K562 (cell line): ENCODE measurements around the gene TMEM167B. TPM values are rescaled to one million over a fixed set of nuclear protein-coding genes. Genes with fewer than 3 reads are reported as not detected.

Experiments
- E2F1 ChIP-seq: sonication (generic); formaldehyde crosslinking; IDR thresholded peaks from 2 replicates; pipeline ENCODE4 v1.8.1; 2023; ENCODE audit warnings: mild to moderate bottlenecking, missing genetic modification reagents, moderate library complexity
- E2F4 ChIP-seq: sonication (generic); formaldehyde crosslinking; IDR thresholded peaks from 2 replicates; pipeline ENCODE4 v1.8.0; 2022; ENCODE audit warnings: mild to moderate bottlenecking, low read depth, missing genetic modification reagents
- ELF2 ChIP-seq: fragments of 250-450 bp; sonication (Bioruptor Pico); IDR thresholded peaks from 2 replicates; pipeline ENCODE4 v1.5.0; 2021; ENCODE audit warnings: mild to moderate bottlenecking
- GATAD2A ChIP-seq: fragments of 450-650 bp; IDR thresholded peaks from 2 replicates; pipeline ENCODE4 v1.6.1; 2017
- GTF3C2 ChIP-seq: IDR thresholded peaks from 3 replicates; pipeline ENCODE4 v1.6.1; 2011; ENCODE audit warnings: borderline replicate concordance, mild to moderate bottlenecking, moderate library complexity; ENCODE audit not compliant: insufficient read length; ENCODE audit errors: extremely low read depth
- HNRNPLL ChIP-seq: fragments of 200-400 bp; formaldehyde crosslinking; IDR thresholded peaks from 2 replicates; pipeline ENCODE4 v1.6.1; 2017; ENCODE audit warnings: low read length, low read depth, mild to moderate bottlenecking; ENCODE audit not compliant: poor library complexity, severe bottlenecking
- NELFE ChIP-seq: IDR thresholded peaks from 2 replicates; pipeline ENCODE4 v1.6.1; 2011; ENCODE audit warnings: mild to moderate bottlenecking; ENCODE audit not compliant: insufficient read depth, insufficient read length
- OTX1 ChIP-seq: fragments of 450-650 bp; formaldehyde crosslinking; IDR thresholded peaks from 2 replicates; pipeline ENCODE4 v1.4.0; 2022; ENCODE audit warnings: mild to moderate bottlenecking
- SLC30A9 ChIP-seq: fragments of 250-450 bp; sonication (Bioruptor Pico); IDR thresholded peaks from 2 replicates; pipeline ENCODE4 v1.8.0; 2022; ENCODE audit warnings: mild to moderate bottlenecking, moderate library complexity
- SOX6 ChIP-seq: fragments of 450-650 bp; IDR thresholded peaks from 2 replicates; pipeline ENCODE4 v1.6.1; 2014; ENCODE audit warnings: mild to moderate bottlenecking
- TAF1 ChIP-seq: IDR thresholded peaks from 2 replicates; pipeline ENCODE4 v1.6.1; 2011; ENCODE audit warnings: mild to moderate bottlenecking, low read length, moderate library complexity; ENCODE audit not compliant: insufficient read depth, control insufficient read depth, severe bottlenecking; ENCODE audit errors: extremely low read depth
- TAF15 ChIP-seq: fragments of 200-400 bp; formaldehyde crosslinking; IDR thresholded peaks from 2 replicates; pipeline ENCODE4 v1.6.1; 2017; ENCODE audit warnings: mild to moderate bottlenecking, low read depth, low read length, moderate library complexity
- ZBTB2 ChIP-seq: fragments of 450-650 bp; IDR thresholded peaks from 2 replicates; pipeline ENCODE4 v1.6.1; 2016; ENCODE audit warnings: antibody characterized with exemption
- ZKSCAN3 ChIP-seq: fragments of 250-450 bp; sonication (Bioruptor Pico); IDR thresholded peaks from 2 replicates; pipeline ENCODE4 v1.4.0; 2020
- ZNF217 ChIP-seq: sonication (generic); formaldehyde crosslinking; IDR thresholded peaks from 2 replicates; pipeline ENCODE4 v1.8.0; 2022; ENCODE audit warnings: mild to moderate bottlenecking, missing genetic modification reagents
- ZNF507 ChIP-seq: conservative IDR thresholded peaks from 2 replicates; pipeline ENCODE4 v1.6.1; 2017; ENCODE audit warnings: missing genetic modification characterization, missing compliant biosample characterization
- ZNF699 ChIP-seq: fragments of 250-450 bp; sonication (Bioruptor Pico); IDR thresholded peaks from 2 replicates; pipeline ENCODE4 v1.8.0; 2021; ENCODE audit warnings: mild to moderate bottlenecking, moderate library complexity; ENCODE audit not compliant: insufficient replicate concordance
- ZNF830 ChIP-seq: fragments of 250-450 bp; sonication (Bioruptor Pico); IDR thresholded peaks from 2 replicates; pipeline ENCODE4 v1.5.0; 2021; ENCODE audit warnings: mild to moderate bottlenecking
- polyA plus RNA-seq, 8 experiments: library from polyadenylated mRNA; depleted of rRNA in 4 of 8; stranded (reverse) in 5 of 8; unstranded in 3 of 8; fragments of >200 nt; fragmentation: Nextera tagmentation in 2 of 8; fragmentation: Illumina TruSeq in 1 of 8; extraction: Ambion mirVana in 2 of 8; extraction: Trizol in 1 of 8; gene quantifications; 2 replicates each; pipeline versions ENCODE4 v1.2.1 to v1.2.3, GENCODE V29; 2011 to 2014; ENCODE audit warnings: inconsistent platforms in 1 of 8, missing spikeins in 1 of 8
- total RNA-seq, 7 experiments: library from RNA; depleted of rRNA in 6 of 7; stranded (reverse); fragments of >200 nt in 6 of 7; fragmentation: Illumina TruSeq in 2 of 7; extraction: Trizol in 2 of 7; gene quantifications; 2 replicates each; pipeline versions ENCODE4 v1.2.1 to v1.2.3, GENCODE V29; 2011 to 2021; ENCODE audit warnings: low replicate concordance in 1 of 7

The TMEM167B gene
- total and polyA plus RNA-seq, 9 of the 15 experiments (the other 6 are each of a cell fraction or from before 2014, with no cell fraction given) = 17.2 to 36.4 (median 32.2) TPM

GRCh38 chr1:109090196-109091077 is at the start of gene TMEM167B (continued):
- no peak for TF ChIP-seq GTF3C2
- TF ChIP-seq SOX6 = peak; percentile 83
- peak; percentile 63; the same call in 1 of the 2 replicates for TF ChIP-seq E2F4 (CRISPR knock-in tag)
- no peak for TF ChIP-seq NELFE
- TF ChIP-seq SLC30A9 (CRISPR knock-in tag) = no peak
- peak; percentile 95 for TF ChIP-seq HNRNPLL
- TF ChIP-seq ZNF830 (CRISPR knock-in tag) = 0 out of 2 replicates have a peak, but pooled peaks have one; percentile 21
- no peak for TF ChIP-seq ZKSCAN3 (CRISPR knock-in tag)
- TF ChIP-seq E2F1 (CRISPR knock-in tag) = peak; percentile 81
- no peak for TF ChIP-seq ZNF699 (CRISPR knock-in tag)
- TF ChIP-seq ZBTB2 = peak; percentile 97
- no peak for TF ChIP-seq ZNF507 (tag)
- no peak for TF ChIP-seq OTX1 (CRISPR knock-in tag)
- TF ChIP-seq GATAD2A = peak; percentile 100
- no peak for TF ChIP-seq TAF15
- peak; percentile 88 for TF ChIP-seq ELF2
- peak; percentile 89 for TF ChIP-seq TAF1
- TF ChIP-seq ZNF217 = no peak
